RWPE2 (cell line): Measurements from ENCODE around the gene PEX16.

Experiments
- ATAC-seq: fragments of 200-7000 bp; cut with Tn5 transposase; 3 replicates; pipeline ENCODE4 v1.9.1; 2021; ENCODE audit warnings: low read depth
- DNase-seq: peaks from one replicate; pipeline ENCODE4 v3.0.0-alpha.2; 2020; ENCODE audit warnings: low spot score
- H3K27ac ChIP-seq: fragments of 450-650 bp; 2 replicates; pipeline ENCODE4 v1.5.1; 2017; ENCODE audit warnings: mild to moderate bottlenecking; ENCODE audit not compliant: poor library complexity, severe bottlenecking
- H3K27me3 ChIP-seq: fragments of 250-450 bp; sonication (Bioruptor Pico); 2 replicates; pipeline ENCODE4 v1.5.1; 2021; ENCODE audit warnings: mild to moderate bottlenecking, moderate library complexity; ENCODE audit not compliant: insufficient read depth, poor library complexity, severe bottlenecking
- H3K36me3 ChIP-seq: fragments of 250-450 bp; sonication (Bioruptor Pico); 2 replicates; pipeline ENCODE4 v1.5.1; 2020; ENCODE audit warnings: low read depth, mild to moderate bottlenecking, moderate library complexity
- H3K4me1 ChIP-seq: fragments of 250-450 bp; sonication (Bioruptor Pico); 2 replicates; pipeline ENCODE4 v1.5.1; 2021; ENCODE audit warnings: mild to moderate bottlenecking, moderate library complexity; ENCODE audit not compliant: insufficient read depth, poor library complexity, severe bottlenecking
- H3K4me3 ChIP-seq: fragments of 250-450 bp; sonication (Bioruptor Pico); 2 replicates; pipeline ENCODE4 v1.5.1; 2021; ENCODE audit warnings: mild to moderate bottlenecking, moderate library complexity; ENCODE audit not compliant: severe bottlenecking
- H3K9me3 ChIP-seq: fragments of 250-450 bp; sonication (Bioruptor Pico); 2 replicates; pipeline ENCODE4 v1.5.1; 2021; ENCODE audit warnings: mild to moderate bottlenecking, moderate library complexity; ENCODE audit not compliant: severe bottlenecking
- CTCF ChIP-seq: fragments of 450-650 bp; IDR thresholded peaks from one replicate; pipeline ENCODE4 v1.5.1; 2017; ENCODE audit warnings: mild to moderate bottlenecking, moderate library complexity; ENCODE audit not compliant: poor library complexity, severe bottlenecking

The PEX16 gene

GRCh38 chr11:45934580-45935318 lies 17.1 kb upstream of the PEX16 start:
- Histone ChIP-seq H3K9me3 (no peaks in the 10 kb centered on the region), H3K36me3 (0 out of 2 replicates have a peak, but pooled peaks cover 11% of the 10 kb centered on the region), H3K27me3 (no peaks in the 10 kb centered on the region), H3K4me3 (no peak overlapping the region), H3K27ac (peak overlapping the region; percentile 95), H3K4me1 (peaks cover 36% of the 10 kb centered on the region)
- DNase-seq (no peak), ATAC-seq (no peak)
- no peak for TF ChIP-seq CTCF

GRCh38 chr11:45933846-45934579 lies 16.3 kb upstream of the PEX16 start:
- no peak overlapping the region for H3K4me3 ChIP-seq
- DNase-seq (no peak), ATAC-seq (no peak)
- no peak for TF ChIP-seq CTCF
- H3K4me1 ChIP-seq, result peaks cover 43% of the 10 kb centered on the region
- H3K36me3 ChIP-seq, result 0 out of 2 replicates have a peak, but pooled peaks cover 11% of the 10 kb centered on the region
- H3K27ac ChIP-seq, result peak overlapping the region; percentile 95
- H3K9me3 ChIP-seq, result no peaks in the 10 kb centered on the region
- H3K27me3 ChIP-seq, result no peaks in the 10 kb centered on the region

GRCh38 chr11:45933131-45933831 lies 15.6 kb upstream of the PEX16 start:
- Histone ChIP-seq H3K9me3 (no peaks in the 10 kb centered on the region), H3K4me3 (no peak overlapping the region), H3K27ac (peak overlapping the region; percentile 95), H3K36me3 (peaks cover 12% of the 10 kb centered on the region), H3K4me1 (peaks cover 50% of the 10 kb centered on the region), H3K27me3 (no peaks in the 10 kb centered on the region)
- TF ChIP-seq CTCF, result no peak
- 0 out of 3 replicates have a peak, but pooled peaks have one; percentile 8 for ATAC-seq
- DNase-seq, result no peak

- ATAC-seq (no peak), DNase-seq (no peak)
- H3K36me3 ChIP-seq, result peaks cover 22% of the 10 kb centered on the region
- H3K4me1 ChIP-seq, result peaks cover 54% of the 10 kb centered on the region
- no peaks in the 10 kb centered on the region for H3K27me3 ChIP-seq
- H3K9me3 ChIP-seq, result no peaks in the 10 kb centered on the region
- no peak for TF ChIP-seq CTCF
- H3K27ac ChIP-seq, result peak overlapping the region; percentile 95
- no peak overlapping the region for H3K4me3 ChIP-seq
These were observed 14.5 kb upstream of the PEX16 start for GRCh38 chr11:45932217-45932616.
